HUES48 (cell line): ENCODE results near the gene ZNRF2.
A peak's percentile ranks its signal among the peaks of the same experiment; 100 is the strongest.

Experiments used
- H3K27ac ChIP-seq: one replicate; pipeline ENCODE4 v1.7.0; 2013; ENCODE audit warnings: low read depth, low read length, inconsistent platforms
- H3K27me3 ChIP-seq: 2 replicates; pipeline ENCODE4 v1.6.1; 2013; ENCODE audit warnings: mild to moderate bottlenecking, low read length; ENCODE audit not compliant: control insufficient read depth, insufficient read depth
- H3K36me3 ChIP-seq: 2 replicates; pipeline ENCODE4 v1.6.1; 2013; ENCODE audit warnings: low read length; ENCODE audit not compliant: control insufficient read depth, insufficient read depth
- H3K4me1 ChIP-seq: 2 replicates; pipeline ENCODE4 v1.6.1; 2013; ENCODE audit warnings: mild to moderate bottlenecking, low read length; ENCODE audit not compliant: control insufficient read depth, insufficient read depth
- H3K4me3 ChIP-seq: 2 replicates; pipeline ENCODE4 v1.5.1; 2013; ENCODE audit warnings: mild to moderate bottlenecking, low read depth, low read length
- H3K9ac ChIP-seq: 2 replicates; pipeline ENCODE4 v1.6.1; 2013; ENCODE audit warnings: mild to moderate bottlenecking, low read depth, low read length, moderate library complexity
- H3K9me3 ChIP-seq: 2 replicates; pipeline ENCODE4 v1.6.1; 2013; ENCODE audit warnings: low read length; ENCODE audit not compliant: control insufficient read depth, insufficient read depth

The ZNRF2 gene

DNA sequence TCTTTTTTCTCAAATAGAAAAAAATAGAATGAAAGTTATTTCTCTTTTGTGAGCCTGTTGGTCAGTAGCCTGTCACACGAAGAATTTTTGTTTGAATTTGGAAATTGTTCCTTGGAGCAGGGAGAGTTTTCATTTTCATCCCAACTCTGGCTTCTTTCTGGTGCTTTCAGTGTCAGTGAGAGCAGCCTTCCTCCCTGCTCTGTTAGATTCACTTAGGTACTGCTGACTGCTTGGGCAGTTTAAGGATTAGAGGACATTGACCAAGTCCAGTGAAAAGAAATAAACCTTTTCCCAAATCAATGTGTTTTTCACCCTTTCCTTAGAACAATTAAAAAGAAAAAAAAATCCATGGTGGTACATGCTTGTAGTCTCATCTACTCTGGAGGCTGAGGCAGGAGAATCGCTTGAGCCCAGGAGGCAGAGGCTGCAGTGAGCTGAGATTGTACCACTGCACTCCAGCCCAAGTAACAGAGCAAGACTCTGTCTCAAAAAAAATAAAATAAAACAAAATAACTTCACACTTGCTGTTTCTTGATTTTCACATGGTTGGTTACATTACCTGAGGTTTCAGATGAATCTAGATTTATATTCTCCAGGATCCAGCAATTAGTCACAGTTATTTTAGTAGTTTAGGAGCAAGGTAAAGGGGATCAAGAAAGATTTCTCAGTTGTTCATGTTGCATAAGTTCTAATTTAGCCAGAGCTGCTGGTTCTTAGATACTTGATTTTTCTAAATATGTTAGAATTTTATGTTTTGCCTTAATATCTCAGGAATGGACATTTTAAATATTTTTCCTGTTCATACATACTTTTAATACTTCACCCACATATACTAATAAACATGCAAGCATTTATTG, 63.1 kb downstream of the ZNRF2 start:
- Histone ChIP-seq H3K4me1 (peaks cover 59% of the 10 kb centered on the region), H3K36me3 (no peaks in the 10 kb centered on the region), H3K9me3 (no peaks in the 10 kb centered on the region), H3K27ac (peak overlapping the region; percentile 62), H3K9ac (no peak overlapping the region), H3K27me3 (no peaks in the 10 kb centered on the region), H3K4me3 (no peak overlapping the region)

DNA sequence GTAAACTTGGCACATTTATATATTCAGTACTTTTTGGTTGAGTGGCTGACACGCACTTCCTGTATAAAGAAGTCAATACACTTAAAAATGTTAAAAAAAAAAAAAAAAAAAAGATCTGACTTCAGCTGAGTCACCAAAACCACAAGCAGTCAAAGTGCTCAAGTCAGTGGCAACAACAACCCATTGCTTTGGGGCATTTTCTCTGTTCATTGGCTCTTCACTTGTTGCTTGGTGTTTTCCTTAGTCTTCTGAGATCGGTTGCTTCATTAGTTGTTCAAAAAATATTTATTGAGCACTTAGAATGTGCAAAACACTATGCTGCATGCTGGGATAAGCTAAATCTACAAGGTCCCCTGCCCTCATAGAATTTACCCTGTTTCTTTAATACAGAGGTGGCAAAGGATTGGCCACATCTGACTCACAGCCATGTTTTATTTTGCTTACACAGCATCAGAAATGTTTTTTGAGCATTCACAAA, 63.7 kb downstream of the ZNRF2 start:
- H3K4me1 ChIP-seq = peaks cover 63% of the 10 kb centered on the region
- H3K27ac ChIP-seq = peak overlapping the region; percentile 74
- no peak overlapping the region for H3K4me3 ChIP-seq
- no peaks in the 10 kb centered on the region for H3K9me3 ChIP-seq
- no peaks in the 10 kb centered on the region for H3K27me3 ChIP-seq
- no peak overlapping the region for H3K9ac ChIP-seq
- no peaks in the 10 kb centered on the region for H3K36me3 ChIP-seq

DNA sequence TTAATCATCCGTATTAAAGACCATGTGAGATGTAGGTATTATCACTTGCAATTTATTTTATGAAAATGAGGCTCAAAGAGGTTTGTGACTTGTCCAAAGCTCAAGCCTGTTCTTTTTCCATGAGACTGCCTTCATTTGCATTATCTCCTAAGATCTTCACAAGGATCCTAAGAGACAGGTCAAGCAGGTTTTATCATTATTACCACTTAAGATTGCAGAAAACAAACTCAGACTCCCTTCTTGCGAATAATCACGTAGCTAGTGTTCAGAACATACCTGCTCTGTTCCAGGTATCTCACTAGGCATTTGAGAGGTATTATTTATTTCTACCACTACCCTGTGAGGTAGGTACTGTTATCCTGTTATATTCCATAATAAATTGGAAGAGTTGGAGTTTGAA, 64.8 kb downstream of the ZNRF2 start:
- Histone ChIP-seq H3K4me1 (peaks cover 73% of the 10 kb centered on the region), H3K27ac (peak overlapping the region; percentile 74), H3K36me3 (no peaks in the 10 kb centered on the region), H3K9ac (no peak overlapping the region), H3K9me3 (no peaks in the 10 kb centered on the region), H3K4me3 (no peak overlapping the region), H3K27me3 (no peaks in the 10 kb centered on the region)

DNA sequence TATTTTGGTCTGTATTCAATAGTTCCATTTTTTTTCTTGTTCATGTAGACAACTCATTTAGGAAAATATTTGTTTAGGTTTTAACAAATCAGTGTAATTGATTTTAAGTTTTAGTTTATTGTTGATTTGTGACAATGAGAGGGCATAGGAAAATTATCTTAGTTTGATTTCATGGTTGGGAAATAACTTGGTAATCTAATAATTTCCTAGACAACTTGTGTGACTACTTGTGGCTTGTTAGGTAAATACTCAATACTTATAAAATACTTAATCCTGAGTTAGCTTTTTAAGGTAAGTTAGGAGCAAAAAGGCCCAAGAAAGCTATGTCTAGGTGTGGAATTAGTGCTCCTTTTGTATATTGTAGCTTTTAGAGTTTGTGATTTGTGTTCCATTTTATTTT, 65.4 kb downstream of the ZNRF2 start:
- H3K36me3 ChIP-seq = no peaks in the 10 kb centered on the region
- no peak overlapping the region for H3K9ac ChIP-seq
- no peak overlapping the region for H3K4me3 ChIP-seq
- no peaks in the 10 kb centered on the region for H3K9me3 ChIP-seq
- H3K27me3 ChIP-seq = no peaks in the 10 kb centered on the region
- peak overlapping the region; percentile 74 for H3K27ac ChIP-seq
- peaks cover 80% of the 10 kb centered on the region for H3K4me1 ChIP-seq

DNA sequence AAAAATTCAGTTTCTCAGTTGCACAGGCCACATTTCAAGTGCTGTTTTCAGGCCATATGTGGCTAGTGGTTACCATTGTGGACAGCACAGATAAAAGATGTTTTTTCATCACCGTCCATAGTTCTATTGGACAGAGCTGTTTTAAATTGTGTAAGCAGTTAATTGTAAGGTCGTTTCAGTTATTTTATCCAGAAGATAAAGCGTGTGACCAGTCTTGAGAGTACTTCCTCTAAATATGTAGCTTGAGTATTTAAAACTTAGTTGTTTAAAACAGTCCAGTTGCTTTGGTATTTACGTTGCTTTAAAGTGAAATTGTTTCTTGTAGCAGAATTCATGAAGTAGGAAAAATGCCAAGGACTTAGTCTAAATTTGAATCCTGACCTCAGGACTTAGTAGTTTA, 66.9 kb downstream of the ZNRF2 start:
- Histone ChIP-seq H3K27ac (no peak overlapping the region), H3K36me3 (no peaks in the 10 kb centered on the region), H3K4me1 (peaks cover 91% of the 10 kb centered on the region), H3K4me3 (no peak overlapping the region), H3K27me3 (no peaks in the 10 kb centered on the region), H3K9me3 (no peaks in the 10 kb centered on the region), H3K9ac (no peak overlapping the region; the same call in 1 of the 2 replicates)

DNA sequence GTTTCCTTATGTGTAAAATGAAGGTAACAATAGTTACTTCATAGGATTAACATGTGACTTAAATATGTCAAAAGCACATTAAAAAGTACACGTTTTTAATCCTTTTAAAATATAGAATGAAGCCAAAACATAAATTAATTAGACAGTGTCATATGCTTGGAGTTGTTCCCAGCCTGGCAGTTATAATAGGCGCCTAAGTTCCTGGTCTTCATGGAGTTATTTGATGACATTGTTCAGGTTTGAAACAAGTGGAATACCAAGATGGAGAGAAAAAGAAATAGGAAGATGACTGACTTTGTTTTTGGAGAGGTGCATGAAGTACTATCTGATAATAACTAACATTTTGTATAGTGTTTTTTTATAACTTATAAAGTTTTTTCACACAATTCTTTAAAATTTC, 67.3 kb downstream of the ZNRF2 start:
- no peak overlapping the region for H3K9ac ChIP-seq
- no peak overlapping the region for H3K27ac ChIP-seq
- H3K36me3 ChIP-seq = no peaks in the 10 kb centered on the region
- no peaks in the 10 kb centered on the region for H3K27me3 ChIP-seq
- no peaks in the 10 kb centered on the region for H3K9me3 ChIP-seq
- peaks cover 91% of the 10 kb centered on the region for H3K4me1 ChIP-seq
- H3K4me3 ChIP-seq = no peak overlapping the region

DNA sequence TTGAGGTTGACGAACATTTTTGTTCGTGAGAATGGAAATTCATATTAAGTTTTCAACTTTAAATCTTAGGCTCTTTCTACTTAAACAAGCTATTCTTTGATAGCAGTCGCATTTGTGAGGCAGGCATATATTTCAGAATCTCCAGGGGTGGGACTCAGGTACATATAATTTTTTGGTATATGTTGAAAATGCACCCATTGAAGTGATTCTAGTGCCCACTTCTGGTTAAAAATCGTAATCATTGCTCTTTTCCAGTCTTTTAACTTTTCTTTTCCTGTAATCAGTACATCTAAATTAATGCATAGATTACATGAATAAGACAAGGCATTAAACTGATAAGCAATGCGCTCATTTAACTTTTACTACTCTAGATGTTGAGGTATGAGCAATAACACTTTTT, 67.8 kb downstream of the ZNRF2 start:
- no peaks in the 10 kb centered on the region for H3K27me3 ChIP-seq
- H3K27ac ChIP-seq = peak overlapping the region; percentile 74
- H3K9ac ChIP-seq = no peak overlapping the region
- H3K36me3 ChIP-seq = peaks cover 3% of the 10 kb centered on the region; the same call in 1 of the 2 replicates
- no peak overlapping the region for H3K4me3 ChIP-seq
- peaks cover 87% of the 10 kb centered on the region for H3K4me1 ChIP-seq
- H3K9me3 ChIP-seq = no peaks in the 10 kb centered on the region

DNA sequence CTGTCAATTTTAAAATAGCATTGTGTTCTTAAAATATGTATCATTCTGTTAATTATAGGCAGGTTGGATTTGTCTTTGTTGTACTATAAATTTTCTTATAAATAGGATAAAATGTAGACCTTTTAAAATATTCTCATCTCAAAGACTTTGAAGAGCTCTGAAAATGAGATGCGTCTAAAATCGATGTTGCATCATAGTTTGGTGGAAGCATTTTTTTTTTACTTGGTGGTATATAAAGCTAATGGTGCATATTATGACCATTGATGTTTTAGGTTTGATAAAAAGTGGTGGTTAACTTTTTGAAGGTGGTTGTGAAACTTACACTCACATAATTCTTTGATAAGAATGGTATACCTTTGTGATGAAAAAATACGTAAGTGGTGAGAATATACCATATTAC, 69.1 kb downstream of the ZNRF2 start:
- Histone ChIP-seq H3K27ac (peak overlapping the region; percentile 74), H3K4me3 (no peak overlapping the region), H3K9ac (no peak overlapping the region), H3K9me3 (no peaks in the 10 kb centered on the region), H3K4me1 (peaks cover 77% of the 10 kb centered on the region), H3K36me3 (peaks cover 4% of the 10 kb centered on the region; the same call in 1 of the 2 replicates), H3K27me3 (no peaks in the 10 kb centered on the region)

DNA sequence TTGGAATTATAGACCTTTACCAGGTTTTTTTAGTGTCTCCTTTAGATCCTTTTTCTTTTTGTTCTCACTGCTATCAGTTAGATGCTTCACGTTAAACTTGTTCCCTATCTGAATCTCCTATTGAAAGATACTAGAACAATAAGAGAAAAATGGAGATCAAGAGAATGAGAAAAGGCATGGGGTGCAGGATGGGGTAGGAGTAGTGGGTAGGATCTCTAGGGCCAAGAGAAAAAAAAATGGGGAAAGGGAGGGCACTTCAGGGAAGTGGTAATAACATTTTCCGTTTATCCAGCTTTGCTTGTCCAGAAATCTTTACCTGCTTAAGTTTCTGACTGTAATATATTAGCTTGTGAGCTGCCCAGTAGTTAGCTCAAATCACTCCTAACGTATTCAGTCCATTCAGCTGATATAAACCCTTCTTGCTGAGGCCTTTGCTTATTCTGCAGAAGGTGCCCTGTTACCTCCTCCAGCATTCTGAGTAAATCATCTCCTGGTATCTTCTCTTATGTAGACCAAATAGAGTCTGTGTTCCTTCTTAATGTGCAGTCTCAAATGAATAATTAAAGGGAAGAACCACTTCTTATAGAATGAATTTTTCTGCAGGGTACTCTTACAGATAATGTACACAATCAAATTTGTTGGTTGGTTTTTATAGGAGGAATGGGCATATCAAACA, 69.7 kb downstream of the ZNRF2 start:
- Histone ChIP-seq H3K27ac (peak overlapping the region; percentile 74), H3K27me3 (no peaks in the 10 kb centered on the region), H3K9me3 (no peaks in the 10 kb centered on the region), H3K36me3 (peaks cover 4% of the 10 kb centered on the region; the same call in 1 of the 2 replicates), H3K4me3 (peak overlapping the region; percentile 32; the same call in 1 of the 2 replicates), H3K9ac (no peak overlapping the region; the same call in 1 of the 2 replicates), H3K4me1 (peaks cover 77% of the 10 kb centered on the region)

DNA sequence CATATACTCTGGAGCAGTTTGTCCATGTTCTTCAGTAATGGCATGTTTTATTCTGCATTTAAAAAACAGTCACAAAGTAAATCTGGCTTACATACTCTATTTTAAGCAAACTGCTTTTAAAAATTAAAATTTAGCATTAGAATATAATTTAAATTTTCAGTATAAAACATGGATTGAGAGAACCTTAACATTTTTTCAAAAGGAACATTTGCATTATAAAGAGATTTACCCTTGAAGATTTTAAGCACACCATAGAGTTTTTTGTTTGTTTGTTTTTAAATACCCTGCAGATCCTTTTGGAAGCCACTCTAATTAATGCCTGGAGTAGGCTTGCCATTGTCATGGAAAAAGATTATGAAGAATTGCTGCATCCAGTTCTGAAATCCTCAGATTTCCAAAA, 70.4 kb downstream of the ZNRF2 start:
- peaks cover 73% of the 10 kb centered on the region for H3K4me1 ChIP-seq
- H3K36me3 ChIP-seq = peaks cover 4% of the 10 kb centered on the region; the same call in 1 of the 2 replicates
- no peaks in the 10 kb centered on the region for H3K27me3 ChIP-seq
- H3K9me3 ChIP-seq = no peaks in the 10 kb centered on the region
- no peak overlapping the region for H3K9ac ChIP-seq
- H3K27ac ChIP-seq = peak overlapping the region; percentile 74
- peak overlapping the region; percentile 32; the same call in 1 of the 2 replicates for H3K4me3 ChIP-seq

DNA sequence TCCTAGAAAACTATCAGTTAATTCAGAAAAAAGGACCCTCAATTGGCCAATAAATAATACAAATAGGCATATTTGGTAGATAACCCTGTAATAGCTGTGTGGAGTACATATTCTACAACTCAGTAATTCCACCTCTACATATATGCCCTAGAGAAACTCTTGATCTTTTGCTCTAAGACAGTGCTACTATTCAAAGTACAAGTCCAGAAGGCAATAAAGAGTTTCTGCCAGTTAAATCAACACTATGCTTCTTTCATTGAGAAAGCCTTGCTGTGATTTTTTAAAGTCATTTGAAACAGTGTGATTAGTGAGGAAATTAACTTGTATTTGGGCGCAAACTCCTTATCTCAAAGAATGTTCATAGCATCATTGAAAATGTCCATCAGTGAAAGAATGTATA, 75.6 kb downstream of the ZNRF2 start:
- H3K9ac ChIP-seq = no peak overlapping the region
- H3K27ac ChIP-seq = no peak overlapping the region
- peaks cover 4% of the 10 kb centered on the region for H3K36me3 ChIP-seq
- no peak overlapping the region for H3K4me3 ChIP-seq
- no peaks in the 10 kb centered on the region for H3K27me3 ChIP-seq
- peaks cover 21% of the 10 kb centered on the region for H3K4me1 ChIP-seq
- H3K9me3 ChIP-seq = no peaks in the 10 kb centered on the region
